ENCODE results near the gene SLC26A5.
"Not testable (repeated sequence)": the region's sequence is repeated elsewhere in the genome, so short reads cannot be mapped to it uniquely, and the experiment has no call there.

Gene SLC26A5

DNA sequence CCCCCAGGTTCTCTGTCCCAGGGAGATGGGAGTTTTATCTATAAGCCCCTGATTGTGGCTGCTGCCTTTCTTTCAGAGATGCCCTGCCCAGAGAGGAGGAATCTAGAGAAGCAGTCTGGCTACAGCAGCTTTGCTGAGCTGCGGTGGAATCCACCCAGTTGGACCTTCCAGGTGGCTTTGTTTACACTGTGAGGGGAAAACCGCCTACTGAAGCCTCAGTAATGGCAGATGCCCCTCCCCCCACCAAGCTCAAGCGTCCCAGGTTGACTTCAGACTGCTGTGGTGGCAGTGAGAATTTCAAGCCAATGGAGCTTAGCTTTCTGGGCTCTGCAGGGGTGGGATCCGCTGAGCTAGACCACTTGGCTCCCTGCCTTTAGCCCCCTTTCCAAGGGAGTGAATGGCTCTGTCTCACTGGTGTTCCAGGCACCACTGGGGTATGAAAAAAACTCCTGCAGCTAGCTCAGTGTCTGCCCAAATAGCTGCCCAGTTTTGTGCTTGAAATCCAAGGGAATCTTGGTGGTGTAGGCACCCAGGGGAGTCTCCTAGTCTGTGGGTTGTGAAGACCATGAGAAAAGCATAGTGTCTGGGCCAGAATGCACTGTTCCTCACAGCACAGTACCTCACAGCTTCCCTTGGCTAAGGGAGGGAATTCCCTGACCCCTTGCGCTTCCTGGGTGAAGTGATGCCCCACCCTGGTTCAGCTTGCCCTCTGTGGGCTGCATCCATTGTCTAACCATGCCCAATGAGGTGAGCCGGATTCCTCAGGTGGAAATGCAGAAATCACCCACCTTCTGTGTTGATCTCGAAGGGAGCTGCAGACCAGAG, 40.0 kb downstream of the SLC26A5 start:
- not testable (repeated sequence) for DNase-seq

- not testable (repeated sequence) for DNase-seq
Measured at GRCh38 chr7:103399687-103400086, 46.3 kb downstream of the SLC26A5 start.

DNA sequence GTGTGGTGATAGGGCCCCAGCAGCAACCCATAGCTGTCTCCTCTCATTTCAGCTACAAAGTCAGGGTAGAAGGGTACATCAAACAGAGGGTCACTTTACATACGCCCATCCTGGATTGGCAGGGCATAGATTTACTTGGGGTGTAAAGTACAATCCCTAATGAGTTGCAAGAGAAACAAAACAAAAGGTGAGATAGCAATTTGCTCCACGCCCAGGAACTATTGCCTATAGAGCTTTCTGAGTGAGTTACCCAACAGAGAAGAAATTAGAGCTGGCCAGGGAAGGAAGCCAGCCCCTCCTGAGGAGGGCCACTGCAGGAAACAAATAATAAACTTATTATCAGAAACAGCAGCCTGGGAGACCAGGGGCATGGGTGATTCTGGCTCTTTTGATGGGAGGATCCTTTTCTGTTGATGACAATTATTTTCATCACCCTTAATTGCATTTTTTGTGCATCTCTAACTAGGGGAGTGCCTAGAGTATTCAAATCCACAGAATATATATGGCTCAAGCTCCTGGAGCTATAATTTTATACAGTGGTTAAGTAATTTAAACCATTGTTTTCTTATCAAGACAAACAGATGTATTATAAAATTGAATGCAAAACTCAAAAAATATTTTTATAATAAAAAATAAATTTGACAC, 47.4 kb downstream of the SLC26A5 start:
- DNase-seq, result no peak

DNA sequence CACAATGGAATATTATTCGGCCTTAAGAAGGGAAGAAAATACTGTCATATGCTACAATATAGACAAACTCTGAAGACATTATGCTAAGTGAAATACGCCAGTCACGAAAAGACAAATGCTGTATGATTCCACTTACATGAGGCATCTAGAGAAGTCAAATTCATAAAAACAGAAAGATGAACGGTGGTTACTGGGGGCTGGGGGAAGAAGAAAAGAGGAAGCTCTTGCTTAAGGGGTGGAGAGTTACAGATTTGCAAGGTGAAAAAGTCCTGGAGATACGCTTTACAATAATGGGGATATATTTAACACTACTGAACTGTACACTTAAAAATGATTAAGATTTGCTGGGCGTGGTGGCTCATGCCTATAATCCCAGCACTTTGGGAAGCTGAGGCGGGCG, 49.5 kb downstream of the SLC26A5 start:
- DNase-seq, result no peak

DNA sequence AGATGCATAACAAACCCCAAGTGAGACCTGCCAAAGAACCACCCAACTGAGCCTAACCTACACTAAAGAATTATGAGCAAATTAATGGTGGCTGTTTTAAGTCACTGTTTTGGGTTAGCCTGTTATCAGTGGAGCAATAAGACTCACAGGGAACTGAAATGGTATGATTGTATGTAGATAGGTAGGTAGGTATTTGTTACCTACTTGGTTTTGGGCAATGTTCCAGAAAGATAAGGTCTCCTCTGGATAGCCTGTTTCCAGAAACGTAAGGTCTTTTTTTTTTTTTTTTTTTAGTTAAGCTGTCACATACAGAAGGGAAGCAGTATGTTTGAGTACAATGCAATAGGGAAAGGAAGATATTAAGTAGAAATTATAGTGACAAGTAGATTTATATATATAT, 50.9 kb downstream of the SLC26A5 start:
- no peak for DNase-seq

- no peak for DNase-seq
Measured at GRCh38 chr7:103394566-103394965, 51.4 kb downstream of the SLC26A5 start.

DNA sequence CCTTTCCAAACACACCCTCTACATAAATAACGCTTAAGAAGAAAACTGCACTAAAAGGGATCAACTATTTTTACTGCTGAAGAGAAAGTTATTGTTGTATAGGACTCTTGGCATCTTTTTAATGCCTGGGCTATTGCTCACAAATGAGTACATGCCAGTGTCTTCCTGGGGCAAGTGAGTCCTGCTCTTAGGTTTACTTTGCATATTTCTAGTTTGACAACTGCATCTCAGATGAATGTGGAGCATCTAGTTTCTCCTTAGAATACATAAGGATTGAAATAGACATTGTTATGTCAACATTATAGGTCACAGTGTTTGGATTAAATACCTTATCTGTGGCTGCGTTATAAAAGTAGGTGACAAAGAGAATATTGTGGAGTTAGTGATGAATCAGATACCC, 54.0 kb downstream of the SLC26A5 start:
- DNase-seq, result no peak

- no peak for DNase-seq
Measured at GRCh38 chr7:103391150-103391549, 54.9 kb downstream of the SLC26A5 start.

DNA sequence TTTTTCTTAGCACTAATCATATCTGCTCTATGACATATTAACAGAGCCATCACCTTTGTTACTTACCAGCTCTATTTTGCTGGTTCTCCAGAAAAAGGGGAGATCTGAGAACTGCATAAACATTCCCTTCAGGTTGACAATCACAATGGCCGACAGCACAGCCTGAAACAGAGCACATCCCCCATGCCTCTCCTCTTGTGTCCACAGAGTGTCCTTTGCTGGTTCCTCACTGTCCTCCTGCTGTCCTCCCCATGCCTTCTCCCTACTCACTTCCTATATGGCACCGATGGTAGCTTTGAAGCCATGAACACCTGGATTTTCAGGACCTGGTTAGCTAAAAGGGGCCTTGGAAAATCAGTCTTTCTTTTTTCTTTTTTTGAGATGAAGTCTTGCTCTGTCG, 56.7 kb downstream of the SLC26A5 start:
- DNase-seq, result no peak

GRCh38 chr7:103388469-103389140, 57.4 kb downstream of the SLC26A5 start:
- no peak for DNase-seq

- DNase-seq, result no peak
Measured at GRCh38 chr7:103387242-103387641, 58.8 kb downstream of the SLC26A5 start.

- no peak for DNase-seq
Measured at GRCh38 chr7:103382032-103382402, 64.0 kb downstream of the SLC26A5 start.

- DNase-seq, result no peak
Measured at GRCh38 chr7:103381280-103382031, 64.6 kb downstream of the SLC26A5 start.

- no peak for DNase-seq
Measured at GRCh38 chr7:103380395-103381191, 65.4 kb downstream of the SLC26A5 start.

GRCh38 chr7:103379270-103379975, 66.6 kb downstream of the SLC26A5 start:
- no peak for DNase-seq

DNA sequence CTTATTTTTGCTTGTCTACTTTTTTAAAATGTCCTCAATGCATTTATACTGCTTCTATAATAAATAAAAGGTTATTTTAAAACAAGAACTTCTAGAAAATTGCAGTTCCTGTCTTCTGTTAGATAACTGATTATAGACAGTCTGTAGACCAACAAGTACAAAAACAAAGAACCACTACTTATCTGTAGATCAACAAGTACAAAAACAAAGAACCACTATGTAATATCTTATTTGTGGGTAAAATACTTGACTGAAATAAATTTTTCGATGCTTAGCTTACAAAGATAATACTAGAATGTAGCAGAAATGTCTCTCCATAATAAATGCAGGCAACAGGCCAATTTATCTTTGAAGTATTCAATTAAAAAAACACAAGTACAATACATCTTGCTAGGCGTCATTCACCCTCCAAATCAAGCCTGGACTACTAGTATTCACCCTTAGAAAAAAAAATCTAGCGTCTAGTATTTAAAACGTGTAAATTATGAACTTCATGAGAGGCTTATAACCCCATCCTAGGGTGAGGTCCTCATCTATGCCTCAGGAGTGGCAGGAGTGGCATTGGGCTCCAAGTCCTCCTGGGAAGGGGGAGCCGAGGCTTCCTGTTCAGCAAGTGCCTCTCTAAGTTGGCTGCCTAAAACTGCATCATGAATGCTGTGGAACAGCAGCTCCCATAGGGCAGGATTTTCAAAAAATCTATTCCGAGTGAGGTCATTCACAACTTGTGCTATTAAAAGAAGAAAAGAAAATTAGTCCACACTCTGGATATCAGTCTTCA, 72.0 kb downstream of the SLC26A5 start:
- DNase-seq, result no peak

- DNase-seq, result no peak
Measured at GRCh38 chr7:103369432-103369831, 76.6 kb downstream of the SLC26A5 start.

GRCh38 chr7:103349805-103350204, 96.2 kb downstream of the SLC26A5 start:
- no peak for DNase-seq

DNA sequence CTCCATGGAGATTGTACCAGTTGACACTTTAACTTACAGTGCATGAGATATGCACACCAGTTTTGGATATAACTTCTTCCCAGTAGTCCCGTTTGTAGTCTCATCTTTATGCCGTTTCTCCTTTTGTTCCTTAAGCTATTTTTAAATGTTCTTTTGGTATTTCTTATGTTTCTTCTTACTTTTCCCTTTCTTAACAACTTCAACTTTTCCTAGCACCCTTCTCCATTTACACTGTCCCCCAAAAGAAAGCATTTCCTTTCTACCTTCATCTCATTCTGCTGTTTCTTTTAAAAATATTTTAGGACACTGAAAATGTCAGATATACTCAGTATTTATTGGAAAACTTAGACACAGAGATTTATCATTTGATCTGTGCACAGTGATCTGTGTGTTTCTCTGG, 97.0 kb downstream of the SLC26A5 start:
- DNase-seq, result no peak

- no peak for DNase-seq
Measured at GRCh38 chr7:103348452-103348851, 97.6 kb downstream of the SLC26A5 start.
